Lower leg skin (tissue), 3 donors: Measurements from ENCODE around the gene SH3RF3.

Experiments
- CTCF ChIP-seq, 3 donors: fragments of 450-650 bp; IDR thresholded peaks; one replicate each; pipeline ENCODE4 v1.5.1; 2016; ENCODE audit warnings: antibody characterized with exemption in 3 of 3, mild to moderate bottlenecking in 3 of 3, moderate library complexity in 2 of 3
- POLR2A ChIP-seq, 2 donors: fragments of 450-650 bp; IDR thresholded peaks; one replicate each; pipeline ENCODE4 v1.6.1; 2016 to 2017; ENCODE audit warnings: antibody characterized with exemption in 2 of 2, mild to moderate bottlenecking in 1 of 2, moderate library complexity in 1 of 2

GRCh38 chr2:109287413-109287812, 158.4 kb downstream of the SH3RF3 start:
- TF ChIP-seq CTCF (IDR thresholded peaks at IDR 0.05) (no peak), POLR2A (IDR thresholded peaks at IDR 0.05) (no peak)
